ENCODE measurements around the gene EXOC3L4. TPM values are rescaled to one million over a fixed set of nuclear protein-coding genes. Genes with fewer than 3 reads are reported as not detected.

EXOC3L4 gene
- total RNA-seq, 2 donors from 2014 or later: 0.66 to 1.8 TPM

DNA sequence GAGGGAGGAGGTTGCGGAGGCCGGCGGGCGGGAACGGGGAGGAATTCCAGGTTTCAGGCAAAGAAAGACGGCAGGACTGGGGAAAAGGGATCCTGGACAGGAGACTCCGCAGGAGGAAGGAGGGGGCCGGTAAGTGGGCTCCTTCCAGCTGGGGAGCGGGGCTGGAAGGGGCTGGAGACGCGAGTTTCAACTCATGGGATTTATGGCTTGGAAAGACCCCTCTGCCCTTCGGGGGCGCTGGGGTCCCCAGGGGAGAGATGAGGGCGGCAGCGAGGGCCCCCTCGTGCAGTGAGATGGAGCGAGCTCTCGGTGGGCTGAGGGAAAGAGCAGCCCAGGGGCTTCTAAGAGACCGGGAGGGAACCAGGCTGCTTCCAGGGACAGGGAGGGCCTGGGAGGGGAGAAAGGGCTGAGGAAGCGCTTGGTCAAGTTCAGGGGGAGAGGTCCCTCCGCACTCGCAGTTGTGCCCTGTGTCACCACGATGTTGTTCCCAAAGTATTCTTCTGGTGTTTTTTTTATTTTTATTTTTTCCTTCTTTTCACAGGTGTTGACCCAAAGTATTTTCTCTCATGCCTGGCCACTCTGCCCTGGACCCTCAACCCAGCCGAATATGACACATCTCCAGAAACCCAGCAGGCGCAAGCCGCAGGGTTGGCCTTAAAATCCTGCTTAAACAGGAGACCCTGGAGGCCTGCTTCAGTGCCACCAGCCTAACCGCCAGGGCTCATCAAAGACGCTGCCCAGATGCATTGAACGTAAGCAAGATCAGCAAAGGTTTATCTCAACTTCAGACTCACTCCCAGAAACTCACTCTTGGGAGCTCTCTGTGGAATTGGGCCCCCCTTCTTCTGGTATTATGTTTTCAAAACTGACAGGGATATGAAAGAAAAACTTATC lies 44.9 kb downstream of the EXOC3L4 start:
- Histone ChIP-seq H3K27ac (peak overlapping the region in 1 of 4 donors; percentile 41), H3K9me3 (no peaks in the 10 kb centered on the region), H3K27me3 (peaks cover 0 to 3% of the 10 kb centered on the region in 2 donors), H3K4me3 (no peak overlapping the region), H3K4me1 (no peaks in the 10 kb centered on the region), H3K36me3 (replicated peaks in 1 of 2; ENCODE audit: insufficient read depth in 1 of 2, low read depth in 2 of 2) (no peaks in the 10 kb centered on the region)
- WGBS, 2 donors: 65 to 69% methylated on average over 26 to 29 of the region's 29 CpGs
- intact Hi-C loops (cut with DNase I): no loop called here
- ATAC-seq (no peak), DNase-seq (no peak)
- TF ChIP-seq POLR2A (IDR thresholded peaks at IDR 0.05): no peak
- TF ChIP-seq CTCF (IDR thresholded peaks at IDR 0.05): no peak

- Histone ChIP-seq H3K36me3 (replicated peaks in 1 of 2; ENCODE audit: insufficient read depth in 1 of 2, low read depth in 2 of 2) (no peaks in the 10 kb centered on the region), H3K27me3 (peaks cover 0 to 3% of the 10 kb centered on the region in 2 donors), H3K9me3 (no peaks in the 10 kb centered on the region), H3K4me1 (no peaks in the 10 kb centered on the region), H3K27ac (peak overlapping the region in 1 of 4 donors; percentile 41), H3K4me3 (no peak overlapping the region)
- no peak for TF ChIP-seq POLR2A (IDR thresholded peaks at IDR 0.05)
- 33 to 35% methylated on average over 12 of the region's 12 CpGs for WGBS, 2 donors
- intact Hi-C loops (cut with DNase I): no loop called here
- DNase-seq (peak in 1 of 4 donors; percentile 32), ATAC-seq (peak; percentile 47)
Measured at GRCh38 chr14:103140316-103141109, 46.0 kb downstream of the EXOC3L4 start.

GRCh38 chr14:103141117-103141796 lies 46.7 kb downstream of the EXOC3L4 start:
- WGBS, 2 donors: 19 to 57% methylated on average over 3 to 8 of the region's 8 CpGs
- TF ChIP-seq POLR2A (IDR thresholded peaks at IDR 0.05) (no peak), CTCF (IDR thresholded peaks at IDR 0.05) (peak; percentile 36 to 72 (median 64))
- H3K27me3 ChIP-seq: peaks cover 0 to 3% of the 10 kb centered on the region in 2 donors
- no peaks in the 10 kb centered on the region for H3K36me3 ChIP-seq (replicated peaks in 1 of 2; ENCODE audit: insufficient read depth in 1 of 2, low read depth in 2 of 2)
- intact Hi-C loops (cut with DNase I): no loop called here
- H3K9me3 ChIP-seq: no peaks in the 10 kb centered on the region
- peak; percentile 51 to 75 (median 67) for DNase-seq
- H3K27ac ChIP-seq: no peak overlapping the region
- no peaks in the 10 kb centered on the region for H3K4me1 ChIP-seq
- H3K4me3 ChIP-seq: no peak overlapping the region
- ATAC-seq: no peak

- intact Hi-C loops (cut with DNase I): no loop called here
- DNase-seq (no peak), ATAC-seq (no peak)
- Histone ChIP-seq H3K36me3 (replicated peaks in 1 of 2; ENCODE audit: insufficient read depth in 1 of 2, low read depth in 2 of 2) (no peaks in the 10 kb centered on the region), H3K4me3 (no peak overlapping the region), H3K27me3 (peaks cover 0 to 3% of the 10 kb centered on the region in 2 donors), H3K4me1 (no peaks in the 10 kb centered on the region), H3K9me3 (no peaks in the 10 kb centered on the region), H3K27ac (no peak overlapping the region)
- TF ChIP-seq CTCF (IDR thresholded peaks at IDR 0.05): no peak
- TF ChIP-seq POLR2A (IDR thresholded peaks at IDR 0.05): no peak
- 50 to 68% methylated on average over 3 to 4 of the region's 4 CpGs for WGBS, 2 donors
Measured at GRCh38 chr14:103142026-103142425, 47.5 kb downstream of the EXOC3L4 start.

Data from body of pancreas (tissue), 4 donors.